Muscle layer of colon (tissue), 2 donors: Measurements from ENCODE around the gene SEMA4D.

Experiments used
- H3K27ac ChIP-seq: one replicate; pipeline ENCODE4 v1.7.0; 2013; ENCODE audit warnings: low read depth, mild to moderate bottlenecking, low read length, moderate library complexity
- H3K27me3 ChIP-seq, 2 donors: one replicate each; pipeline ENCODE4 v1.7.0; 2013; ENCODE audit warnings: low read length in 2 of 2, mild to moderate bottlenecking in 2 of 2; ENCODE audit not compliant: insufficient read depth in 2 of 2, control insufficient read depth in 1 of 2
- H3K36me3 ChIP-seq: one replicate; pipeline ENCODE4 v1.7.0; 2013; ENCODE audit warnings: mild to moderate bottlenecking, low read length; ENCODE audit not compliant: insufficient read depth
- H3K4me1 ChIP-seq: one replicate; pipeline ENCODE4 v1.7.0; 2013; ENCODE audit warnings: mild to moderate bottlenecking, low read length; ENCODE audit not compliant: insufficient read depth
- H3K4me3 ChIP-seq, 2 donors: one replicate each; pipeline ENCODE4 v1.7.0; 2013; ENCODE audit warnings: low read length in 2 of 2, low read depth in 1 of 2, mild to moderate bottlenecking in 1 of 2, moderate library complexity in 1 of 2
- H3K9ac ChIP-seq: one replicate; pipeline ENCODE4 v1.7.0; 2013; ENCODE audit warnings: low read length
- H3K9me3 ChIP-seq: one replicate; pipeline ENCODE4 v1.7.0; 2013; ENCODE audit warnings: mild to moderate bottlenecking, low read length
- donor health status: abdominal sarcoma.
- donor health status: Adenocarcinoma of cecum.

The SEMA4D gene

DNA sequence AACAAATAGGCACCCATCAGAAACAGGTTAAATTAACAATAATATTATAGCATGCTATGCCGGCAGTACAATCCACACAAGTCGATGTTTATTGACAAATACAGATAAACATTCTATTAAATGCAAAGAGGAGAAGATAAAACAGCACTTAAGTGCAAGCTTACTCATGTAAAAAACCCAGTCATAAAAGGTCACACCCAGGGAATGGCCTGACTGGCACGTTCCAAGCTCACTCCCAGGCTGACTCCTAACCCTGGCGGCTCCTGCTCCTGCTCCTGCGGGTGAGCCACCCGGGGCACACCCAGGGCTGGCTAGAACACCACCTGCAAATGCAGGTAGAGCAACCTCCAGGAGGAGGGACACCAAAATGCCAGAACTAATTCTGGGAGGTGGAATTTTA, 66.9 kb downstream of the SEMA4D start:
- no peaks in the 10 kb centered on the region for H3K27me3 ChIP-seq

DNA sequence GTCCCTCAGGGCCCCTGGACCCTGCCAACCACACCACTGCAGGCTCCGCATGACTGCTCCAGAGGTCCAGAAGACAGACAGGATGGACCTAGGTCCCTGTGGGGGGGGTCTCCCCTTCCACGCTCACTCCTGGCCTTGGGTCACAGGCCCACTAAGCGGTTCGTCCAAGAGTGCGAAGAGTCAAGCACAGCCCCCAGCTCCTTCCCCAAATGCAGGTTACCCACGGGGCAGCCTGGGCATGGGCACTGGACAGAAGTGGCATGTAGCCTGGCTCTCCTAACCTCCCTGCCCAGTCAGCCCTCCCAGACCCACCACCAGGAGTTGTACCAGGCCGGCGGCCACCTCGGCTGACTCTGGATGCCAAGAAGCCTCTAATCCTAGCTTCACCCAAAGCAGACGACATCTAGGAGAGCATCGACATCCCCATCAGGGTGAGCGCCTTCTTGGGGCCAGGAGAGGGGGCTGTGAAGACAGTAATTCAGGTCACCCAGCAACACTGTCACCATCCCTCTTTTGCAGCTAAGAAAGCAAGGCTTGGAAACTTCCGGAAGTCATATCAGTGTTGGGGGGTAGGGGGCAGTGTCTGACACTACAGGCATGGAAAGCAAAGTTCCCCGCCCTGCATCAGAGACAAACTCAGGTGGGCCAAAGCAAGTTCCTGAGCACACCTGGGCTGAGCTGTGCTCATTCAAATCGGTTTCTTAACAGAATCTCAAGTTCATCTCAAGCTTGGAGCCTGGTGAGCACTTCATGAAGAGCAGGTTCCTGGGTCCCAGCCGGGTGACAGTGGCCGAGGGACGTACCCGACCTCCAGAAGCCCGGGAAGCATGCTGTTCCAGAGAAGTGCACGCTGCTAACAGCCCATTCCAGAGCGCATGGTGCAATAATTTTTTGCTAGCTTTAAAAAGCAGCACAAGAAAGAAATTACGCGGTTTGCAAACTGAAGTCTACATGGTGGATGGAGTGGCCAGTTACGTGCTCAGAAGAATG, 68.7 kb downstream of the SEMA4D start:
- Histone ChIP-seq H3K36me3 (no peaks in the 10 kb centered on the region), H3K9me3 (no peaks in the 10 kb centered on the region), H3K4me1 (no peaks in the 10 kb centered on the region), H3K4me3 (no peak overlapping the region), H3K9ac (no peak overlapping the region), H3K27me3 (no peaks in the 10 kb centered on the region), H3K27ac (no peak overlapping the region)

More for the DNA sequence above, 66.9 kb downstream of the SEMA4D start:
- H3K9ac ChIP-seq: no peak overlapping the region
- H3K4me1 ChIP-seq: peaks cover 3% of the 10 kb centered on the region
- H3K36me3 ChIP-seq: no peaks in the 10 kb centered on the region
- no peak overlapping the region for H3K4me3 ChIP-seq
- no peak overlapping the region for H3K27ac ChIP-seq
- H3K9me3 ChIP-seq: no peaks in the 10 kb centered on the region

DNA sequence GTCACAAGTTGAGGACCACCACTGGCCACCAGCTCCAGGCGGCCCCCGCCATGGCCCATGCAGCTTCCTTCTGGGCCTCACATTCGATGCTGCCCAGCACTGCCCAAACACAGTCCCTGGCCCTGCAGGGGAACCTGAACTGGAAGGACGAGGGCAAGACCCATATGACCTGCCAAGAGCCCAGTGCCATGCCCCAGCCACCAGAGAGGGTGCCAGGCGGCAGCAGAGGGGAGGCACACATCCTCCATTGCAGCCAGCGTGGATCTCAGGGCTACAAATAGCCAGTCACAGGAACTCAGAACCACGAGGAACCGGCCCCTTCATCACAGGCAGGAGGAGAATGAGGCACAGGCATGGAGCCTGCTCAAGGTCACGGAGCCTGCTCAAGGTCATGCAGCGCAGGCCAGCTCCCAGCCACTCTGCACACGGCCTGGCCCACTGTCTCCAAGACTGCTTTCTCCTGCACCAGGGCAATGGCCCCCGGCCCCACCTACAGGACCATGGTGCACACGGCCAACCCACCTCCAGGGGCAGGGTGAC, 69.6 kb downstream of the SEMA4D start:
- Histone ChIP-seq H3K9ac (no peak overlapping the region), H3K9me3 (no peaks in the 10 kb centered on the region), H3K27me3 (no peaks in the 10 kb centered on the region), H3K4me3 (no peak overlapping the region), H3K4me1 (no peaks in the 10 kb centered on the region), H3K36me3 (no peaks in the 10 kb centered on the region), H3K27ac (no peak overlapping the region)

DNA sequence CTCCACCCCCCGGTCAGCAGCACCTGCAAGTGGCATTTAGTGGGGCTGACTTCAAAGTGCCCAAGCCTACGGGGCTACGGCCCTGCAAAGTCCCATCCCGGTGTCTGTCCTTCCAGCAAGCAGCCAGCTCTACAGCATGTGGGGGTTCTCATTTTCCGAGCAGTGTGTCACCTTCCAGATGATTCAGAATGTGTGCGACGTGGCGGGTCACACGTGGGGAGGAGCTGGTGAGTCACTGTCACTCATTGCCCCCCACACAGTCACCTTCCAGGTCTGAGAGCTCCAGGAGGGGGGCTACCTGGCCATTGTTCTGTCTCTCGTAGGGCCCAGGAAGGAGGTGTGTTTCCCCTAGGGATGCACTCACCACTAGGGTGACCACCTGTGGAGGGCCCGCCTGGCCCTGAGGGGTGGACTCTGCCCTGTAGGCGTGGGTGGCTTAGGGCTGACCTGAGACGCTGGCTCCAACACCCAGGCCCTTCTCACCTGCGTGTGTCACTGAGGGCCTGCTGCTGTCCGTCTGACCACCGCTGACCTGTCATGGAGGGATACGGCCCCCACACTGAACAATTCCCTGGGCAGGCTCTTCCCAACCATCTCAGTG, 70.2 kb downstream of the SEMA4D start:
- Histone ChIP-seq H3K9me3 (no peaks in the 10 kb centered on the region), H3K4me1 (no peaks in the 10 kb centered on the region), H3K4me3 (no peak overlapping the region), H3K27ac (no peak overlapping the region), H3K27me3 (no peaks in the 10 kb centered on the region), H3K9ac (no peak overlapping the region), H3K36me3 (no peaks in the 10 kb centered on the region)

DNA sequence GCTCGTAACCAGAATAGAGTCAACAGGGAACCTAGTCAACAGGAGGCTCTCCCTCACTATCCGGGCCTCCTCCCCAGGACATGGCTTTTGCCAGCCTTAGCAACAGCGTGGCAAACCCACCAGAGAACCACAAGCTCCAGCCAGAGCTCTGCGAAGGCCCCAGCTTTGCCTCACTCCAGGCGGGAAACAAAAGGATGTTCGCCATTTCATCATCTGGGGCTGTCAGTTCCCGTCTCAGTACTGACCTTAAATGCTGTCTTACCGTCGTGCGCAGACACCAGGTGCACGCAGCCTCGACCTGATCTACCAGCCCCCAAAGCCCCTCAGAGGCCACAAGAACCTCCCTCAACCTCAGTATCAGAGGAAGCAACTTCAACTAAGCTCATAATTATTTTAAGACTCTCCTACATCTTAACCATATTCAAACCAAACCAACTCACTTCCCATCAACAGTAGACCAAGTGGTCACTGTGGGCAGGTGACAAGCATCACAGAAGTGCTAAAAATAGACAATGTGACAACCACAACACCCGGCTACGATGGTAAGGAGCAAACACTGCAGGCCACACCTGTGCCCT, 71.4 kb downstream of the SEMA4D start:
- no peak overlapping the region for H3K4me3 ChIP-seq
- H3K9me3 ChIP-seq: no peaks in the 10 kb centered on the region
- H3K27ac ChIP-seq: no peak overlapping the region
- no peaks in the 10 kb centered on the region for H3K4me1 ChIP-seq
- H3K9ac ChIP-seq: no peak overlapping the region
- no peaks in the 10 kb centered on the region for H3K36me3 ChIP-seq
- H3K27me3 ChIP-seq: no peaks in the 10 kb centered on the region

DNA sequence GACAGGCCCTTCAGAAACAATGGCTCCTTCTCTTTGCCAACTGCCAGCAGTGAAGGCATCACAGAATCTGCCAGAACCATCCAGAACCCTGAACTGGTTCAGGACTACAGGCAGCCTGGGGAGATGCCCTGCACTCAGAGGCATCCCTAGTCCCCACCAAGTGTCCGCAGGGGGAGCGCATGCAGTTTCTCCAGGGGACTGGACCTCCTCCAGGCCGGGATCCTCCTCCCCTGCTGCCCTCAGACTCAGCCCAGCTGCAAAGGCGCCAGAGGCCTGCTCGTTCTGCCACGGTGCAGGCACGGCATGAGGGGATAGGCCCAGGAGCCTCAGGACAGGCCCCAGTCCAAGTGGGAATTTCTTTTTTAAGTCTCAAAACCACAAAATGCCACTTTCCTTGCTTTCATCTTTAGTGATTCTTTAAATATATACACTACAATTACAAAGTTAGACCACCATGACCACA, 72.0 kb downstream of the SEMA4D start:
- H3K4me3 ChIP-seq: no peak overlapping the region
- no peak overlapping the region for H3K27ac ChIP-seq
- H3K36me3 ChIP-seq: no peaks in the 10 kb centered on the region
- no peaks in the 10 kb centered on the region for H3K9me3 ChIP-seq
- no peaks in the 10 kb centered on the region for H3K4me1 ChIP-seq
- no peak overlapping the region for H3K9ac ChIP-seq
- H3K27me3 ChIP-seq: no peaks in the 10 kb centered on the region

DNA sequence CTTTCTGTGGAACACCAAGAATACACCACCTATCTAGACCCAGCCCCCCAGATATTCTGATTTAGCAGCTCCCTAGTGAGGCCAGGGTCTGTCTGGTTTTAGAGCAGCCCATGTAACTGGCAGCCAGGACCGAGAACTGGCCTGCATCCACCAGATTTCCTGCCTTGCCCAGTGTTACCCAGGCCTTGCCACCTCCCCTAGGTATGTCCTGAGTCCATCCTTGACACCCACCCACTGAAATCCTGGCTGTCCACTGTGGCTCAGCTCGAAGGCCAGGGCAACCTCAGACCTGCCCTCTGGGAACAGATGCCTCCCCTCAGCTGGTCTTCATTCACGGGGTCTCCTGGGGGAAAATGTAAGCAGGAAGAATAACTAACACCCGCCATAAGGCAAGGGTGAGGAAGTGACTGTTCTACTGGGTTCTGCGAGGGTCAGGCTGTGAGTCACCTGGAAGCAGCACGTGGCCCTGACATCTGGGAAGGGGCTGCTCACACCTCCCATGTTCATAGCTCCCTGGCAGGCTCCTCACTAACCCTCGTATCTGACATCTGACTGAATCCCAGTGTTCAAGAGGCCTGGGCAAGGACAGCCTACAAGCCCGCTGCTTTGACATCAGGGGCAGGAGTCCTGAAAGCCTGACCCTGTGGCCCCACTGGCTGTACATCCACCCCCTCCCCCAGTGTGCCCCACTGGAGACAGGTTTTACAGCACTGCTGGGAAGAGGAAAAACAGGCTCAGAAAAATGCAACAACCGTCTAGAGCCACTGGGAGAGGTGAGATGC, 72.7 kb downstream of the SEMA4D start:
- Histone ChIP-seq H3K27ac (no peak overlapping the region), H3K36me3 (no peaks in the 10 kb centered on the region), H3K4me1 (no peaks in the 10 kb centered on the region)

DNA sequence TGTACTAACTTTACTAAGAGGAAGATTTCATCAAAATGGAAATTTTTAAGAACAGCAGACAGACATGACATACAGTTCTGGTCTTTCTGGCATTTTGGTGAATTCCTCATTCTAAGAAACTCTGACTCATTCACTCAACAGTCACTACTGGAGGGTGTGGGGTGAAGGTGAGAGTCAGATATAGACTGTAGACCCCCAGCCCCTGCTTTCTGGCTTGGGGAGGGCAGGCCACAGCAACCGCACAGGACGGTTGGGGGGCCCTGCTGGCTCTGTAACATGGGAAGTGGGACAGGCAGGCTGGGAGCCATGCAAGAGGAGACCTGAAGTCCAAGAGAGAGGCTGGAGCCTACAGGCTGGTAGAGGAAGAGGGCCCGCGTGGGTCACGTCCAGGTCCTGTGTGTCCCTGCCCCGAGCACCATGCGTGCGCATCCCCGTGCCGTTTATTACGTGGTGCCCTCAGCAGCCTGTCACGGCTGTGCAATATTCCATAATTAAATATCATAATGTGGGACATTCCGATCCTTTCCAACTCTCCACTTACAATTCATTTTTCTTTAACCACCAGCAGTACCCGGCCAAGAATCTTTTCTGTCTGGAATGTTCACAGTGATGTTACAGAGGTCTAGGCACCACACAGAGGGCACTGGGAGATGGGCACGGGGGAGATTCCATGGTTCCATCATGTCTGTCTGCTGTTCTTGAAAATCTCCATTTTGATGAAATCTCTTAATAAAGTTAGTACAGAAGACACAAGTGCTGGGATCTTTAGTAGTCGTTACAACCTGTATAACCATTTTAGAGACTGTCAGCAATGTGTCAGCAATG, 75.5 kb downstream of the SEMA4D start:
- Histone ChIP-seq H3K36me3 (no peaks in the 10 kb centered on the region), H3K4me3 (no peak overlapping the region), H3K9ac (no peak overlapping the region), H3K9me3 (no peaks in the 10 kb centered on the region), H3K27ac (no peak overlapping the region), H3K27me3 (no peaks in the 10 kb centered on the region), H3K4me1 (no peaks in the 10 kb centered on the region)

More for the DNA sequence above, 72.7 kb downstream of the SEMA4D start:
- Histone ChIP-seq H3K9me3 (no peaks in the 10 kb centered on the region), H3K9ac (no peak overlapping the region), H3K4me3 (no peak overlapping the region), H3K27me3 (no peaks in the 10 kb centered on the region)

DNA sequence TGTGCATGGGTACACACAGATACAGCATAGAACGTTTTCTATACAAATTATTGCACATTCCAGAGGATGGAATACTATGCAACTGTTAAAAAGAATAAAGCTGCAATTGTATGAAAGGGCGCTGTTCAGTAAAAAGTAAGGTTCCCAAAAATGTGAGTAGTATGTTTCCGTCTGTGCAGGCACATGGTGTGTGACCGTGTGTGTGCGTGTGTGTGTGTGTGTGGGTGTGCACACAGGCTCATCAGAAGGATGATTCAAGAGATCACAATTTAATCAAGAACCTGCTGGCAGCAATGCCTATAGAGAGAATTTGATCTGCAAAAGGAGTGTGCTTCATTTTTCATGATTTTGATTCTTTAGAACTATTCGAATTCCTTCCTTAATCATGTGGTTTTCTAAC, 76.3 kb downstream of the SEMA4D start:
- Histone ChIP-seq H3K4me3 (no peak overlapping the region), H3K27me3 (no peaks in the 10 kb centered on the region), H3K4me1 (no peaks in the 10 kb centered on the region), H3K9me3 (no peaks in the 10 kb centered on the region), H3K36me3 (no peaks in the 10 kb centered on the region), H3K27ac (no peak overlapping the region), H3K9ac (no peak overlapping the region)

DNA sequence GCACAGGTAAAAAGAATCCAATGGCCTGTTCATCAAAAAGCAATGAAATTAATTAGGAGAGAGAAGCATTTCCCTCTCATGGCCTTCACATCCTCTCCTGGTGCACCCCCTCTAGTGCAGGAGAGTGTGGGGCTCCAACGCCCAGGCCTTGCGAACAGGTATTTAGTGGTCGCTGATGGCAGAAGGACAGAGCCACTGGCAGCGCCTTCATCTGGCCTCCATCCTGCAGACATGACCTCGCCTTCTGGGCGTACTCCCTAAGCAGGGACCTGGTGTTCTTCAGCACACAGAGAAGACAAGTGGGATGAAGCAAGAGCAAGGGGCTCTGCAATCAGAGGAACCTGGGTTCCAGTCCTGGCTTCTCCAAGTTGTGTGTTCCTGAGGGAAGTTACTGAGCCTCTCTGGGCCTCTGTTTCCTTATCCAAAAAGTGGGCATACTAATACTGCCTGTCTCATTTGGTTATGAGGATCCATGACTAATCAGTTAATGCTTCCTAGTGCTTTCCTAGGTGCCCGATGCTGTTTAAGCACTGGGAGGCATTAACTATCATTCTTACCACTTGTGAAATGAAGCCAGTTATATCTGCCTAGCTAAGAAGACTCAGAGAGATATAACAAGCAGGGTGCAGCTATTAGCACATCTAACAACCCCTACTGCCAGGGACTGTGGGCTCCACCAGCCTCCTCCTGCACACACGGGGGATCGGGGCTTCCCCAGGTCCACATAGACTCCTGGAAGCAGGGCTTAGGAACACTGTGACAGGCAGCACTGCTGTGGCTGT, 77.3 kb downstream of the SEMA4D start:
- H3K9ac ChIP-seq: no peak overlapping the region
- no peak overlapping the region for H3K4me3 ChIP-seq
- no peaks in the 10 kb centered on the region for H3K36me3 ChIP-seq
- H3K27me3 ChIP-seq: no peaks in the 10 kb centered on the region
- H3K4me1 ChIP-seq: no peaks in the 10 kb centered on the region
- no peak overlapping the region for H3K27ac ChIP-seq
- no peaks in the 10 kb centered on the region for H3K9me3 ChIP-seq
